ENCODE results near the gene SH3PXD2B. TPM values are rescaled to one million over a fixed set of nuclear protein-coding genes. Genes with fewer than 3 reads are reported as not detected.
A peak's percentile ranks its signal among the peaks of the same experiment; 100 is the strongest.

Gene SH3PXD2B
- total RNA-seq: 10 to 100 TPM in 2 of 9 donors, 1 to 10 TPM in 7; 3.3 to 22.7 (median 8.4) TPM
- 1 to 10 TPM; 1.1 to 6.9 TPM for polyA plus RNA-seq
- long read RNA-seq, donor 1: 0 reads
- long read RNA-seq, donor 2, partial matches to known transcripts: 1 of 2 reads
- long read RNA-seq, donor 2, other reads (novel, unspliced or antisense): 1 of 2 reads
- long read RNA-seq, donor 3, partial matches to known transcripts: 0 of 3 reads
- long read RNA-seq, donor 3, other reads (novel, unspliced or antisense): 3 of 3 reads

- intact Hi-C loops (cut with DNase I): loop anchor here in 2 of 10 donors (5.0 to 10.0 kb wide), 3 partner anchors 170 to 340 kb away; partner anchors contain the start of gene UBTD2 (in 2 of the 2)
- Histone ChIP-seq H3K4me3 (peak within 1 kb of the TSS; percentile 63 to 98 (median 84)), H3K36me3 (no peaks in the 10 kb centered on the region), H3K27ac (peak within 1 kb of the TSS; percentile 60 to 88 (median 74)), H3K27me3 (no peaks in the 10 kb centered on the region), H3K4me1 (peaks cover 0 to 60% (median 34%) of the 10 kb centered on the region in 12 donors), H3K9me3 (no peaks in the 10 kb centered on the region)
- ATAC-seq: peak; percentile 15 to 67 (median 49)
- 2 to 7% (median 3%) methylated on average over 30 to 89 of the region's 89 CpGs for WGBS, 4 donors
- peak in 1 of 2 donors; percentile 49 for TF ChIP-seq POLR2A (IDR thresholded peaks at IDR 0.05)
- TF ChIP-seq CTCF (IDR thresholded peaks at IDR 0.05): no peak
- peak; percentile 74 to 84 (median 77) for DNase-seq
Observed at GRCh38 chr5:172454358-172455086, at the start of gene SH3PXD2B. TSS of gene SH3PXD2B (minus strand) at chr5:172454525. CDS start at chr5:172454352, 173 bp downstream.

GRCh38 chr5:172502969-172503368 is 48.6 kb upstream of the SH3PXD2B start:
- Histone ChIP-seq H3K27me3 (no peaks in the 10 kb centered on the region), H3K36me3 (no peaks in the 10 kb centered on the region), H3K9me3 (no peaks in the 10 kb centered on the region), H3K4me3 (no peak overlapping the region), H3K4me1 (peaks cover 0 to 30% (median 16%) of the 10 kb centered on the region in 12 donors), H3K27ac (peak overlapping the region; percentile 35 to 97 (median 85))
- 94 to 100% (median 96%) methylated on average over 4 of the region's 4 CpGs for WGBS, 4 donors
- TF ChIP-seq CTCF (IDR thresholded peaks at IDR 0.05): no peak
- TF ChIP-seq POLR2A (IDR thresholded peaks at IDR 0.05): no peak
- intact Hi-C loops (cut with DNase I): loop anchor here in 1 of 10 donors (5.0 kb wide), 1 partner anchor 139 kb away; the partner anchor contains the start of gene NEURL1B
- ATAC-seq: no peak
- peak in 2 of 5 donors; percentile 7 to 12 for DNase-seq

- TF ChIP-seq POLR2A (IDR thresholded peaks at IDR 0.05): no peak
- TF ChIP-seq CTCF (IDR thresholded peaks at IDR 0.05): no peak
- no peaks in the 10 kb centered on the region for H3K36me3 ChIP-seq
- H3K9me3 ChIP-seq: no peaks in the 10 kb centered on the region
- H3K4me1 ChIP-seq: peaks cover 0 to 33% (median 16%) of the 10 kb centered on the region in 12 donors
- H3K27me3 ChIP-seq: no peaks in the 10 kb centered on the region
- DNase-seq: peak in 2 of 5 donors; percentile 2 to 7
- intact Hi-C loops (cut with DNase I): loop anchor here in 1 of 10 donors (5.0 kb wide), 1 partner anchor 140 kb away; the partner anchor contains the start of gene NEURL1B
- no peak for ATAC-seq
- peak overlapping the region in 5 of 12 donors; percentile 35 to 88 (median 84) for H3K27ac ChIP-seq
- WGBS, 4 donors: 90 to 97% (median 95%) methylated on average over 8 of the region's 8 CpGs
- H3K4me3 ChIP-seq: no peak overlapping the region
Observed at GRCh38 chr5:172502410-172502809, 48.1 kb upstream of the SH3PXD2B start.
